Mucosa of descending colon (tissue), 3 donors: ENCODE data around the gene ACSL4. TPM values are rescaled to one million over a fixed set of nuclear protein-coding genes. Genes with fewer than 3 reads are reported as not detected.
"Not testable (repeated sequence)": the region's sequence is repeated elsewhere in the genome, so short reads cannot be mapped to it uniquely, and the experiment has no call there.

Experiments used
- ATAC-seq: fragments of 200-7000 bp; cut with Tn5 transposase; one replicate; pipeline ENCODE4 v1.9.1; 2020; ENCODE audit warnings: mild to moderate bottlenecking, moderate library complexity
- DNase-seq, 3 donors: peaks; one replicate each; pipeline ENCODE4 v3.0.0-alpha.2; 2020
- H3K36me3 ChIP-seq: fragments of 200-600 bp; one replicate; pipeline ENCODE4 v1.8.0; 2021; ENCODE audit warnings: low read depth, mild to moderate bottlenecking
- H3K4me1 ChIP-seq: fragments of 200-600 bp; one replicate; pipeline ENCODE4 v1.8.0; 2021; ENCODE audit warnings: low read depth, mild to moderate bottlenecking
- H3K4me3 ChIP-seq: fragments of 200-600 bp; one replicate; pipeline ENCODE4 v1.8.0; 2021; ENCODE audit warnings: mild to moderate bottlenecking
- H3K9me3 ChIP-seq: fragments of 200-600 bp; one replicate; pipeline ENCODE4 v1.8.0; 2021; ENCODE audit warnings: mild to moderate bottlenecking
- CTCF ChIP-seq: fragments of 200-600 bp; IDR thresholded peaks from one replicate; pipeline ENCODE4 v1.8.0; 2022; ENCODE audit warnings: antibody characterized with exemption, mild to moderate bottlenecking
- intact Hi-C, 2 donors: fragments of 100-400 bp; cut with DNase I in 1 of 2; cut with micrococcal nuclease in 1 of 2; formaldehyde crosslinking; loops; one replicate each; pipeline versions ENCODE4 v1.11.0 to v1.11.1; 2022; cut with DNase I, micrococcal nuclease
- total RNA-seq, 3 donors: library from RNA; stranded (reverse); fragmentation: NEBNext Ultra II Directional in 2 of 3; extraction: Animal tissue kit (Norgen Biotek cat#: 25700) in 2 of 3; gene quantifications; one replicate each; pipeline versions ENCODE4 v1.2.1 to v1.2.4, GENCODE V29; 2021 to 2023
- donor health status: DM: no; HTN: no; CAD: no; lungs with moderate emphysema.
- donor health status: DM: no; HTN: no; CAD: no.
- donor health status: DM: no; HTN: yes; CAD: no.

ACSL4 gene
- total RNA-seq, 3 donors from 2014 or later, result 9.8 to 28.2 (median 18.4) TPM

DNA sequence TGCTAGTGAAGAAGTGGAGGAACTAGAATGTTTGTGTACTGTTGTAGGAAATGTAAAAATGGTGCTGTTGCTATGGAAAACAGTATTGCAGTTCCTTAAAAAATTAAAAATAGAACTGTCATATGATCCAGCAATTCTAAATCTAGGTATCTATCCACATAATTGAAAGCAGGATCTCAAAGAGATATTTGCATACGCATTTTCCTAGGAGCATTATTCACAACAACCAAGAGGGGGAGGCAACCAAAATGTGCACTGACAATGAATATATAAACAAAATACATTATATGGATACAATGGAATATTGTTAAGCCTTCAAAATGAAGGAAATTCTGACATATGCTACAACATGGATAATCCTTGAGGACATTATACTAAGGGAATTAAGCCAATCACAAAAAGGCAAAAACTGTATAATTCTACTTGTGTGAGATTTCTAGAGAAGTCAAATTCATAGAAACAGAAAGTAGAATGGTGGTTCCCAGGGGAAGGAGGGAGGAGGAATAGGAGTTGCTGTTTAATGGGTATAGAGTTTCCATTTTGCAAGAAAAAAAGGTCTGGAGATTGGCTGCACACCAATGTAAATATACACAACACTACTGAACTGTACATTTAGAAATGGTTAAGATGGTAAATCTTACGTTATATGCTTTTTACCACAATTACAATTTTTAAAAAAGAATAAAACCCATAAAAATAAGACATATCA is 72.5 kb downstream of the ACSL4 start:
- DNase-seq, result no peak
- no peak for TF ChIP-seq CTCF
- H3K4me3 ChIP-seq, result no peak overlapping the region
- no peaks in the 10 kb centered on the region for H3K36me3 ChIP-seq
- no peaks in the 10 kb centered on the region for H3K9me3 ChIP-seq
- ATAC-seq, result no peak
- H3K4me1 ChIP-seq, result no peaks in the 10 kb centered on the region
- intact Hi-C loops, result no loop called here

GRCh38 chrX:109658391-109658790 is 74.7 kb downstream of the ACSL4 start:
- intact Hi-C loops, result no loop called here
- no peak for TF ChIP-seq CTCF
- H3K4me1 ChIP-seq, result no peaks in the 10 kb centered on the region
- DNase-seq, result no peak
- no peaks in the 10 kb centered on the region for H3K36me3 ChIP-seq
- H3K9me3 ChIP-seq, result no peaks in the 10 kb centered on the region
- ATAC-seq, result no peak
- H3K4me3 ChIP-seq, result no peak overlapping the region

GRCh38 chrX:109657364-109657763 is 75.7 kb downstream of the ACSL4 start:
- ATAC-seq, DNase-seq, H3K4me3 ChIP-seq, intact Hi-C loops, H3K36me3 ChIP-seq, H3K9me3 ChIP-seq, H3K4me1 ChIP-seq: not testable (repeated sequence)

DNA sequence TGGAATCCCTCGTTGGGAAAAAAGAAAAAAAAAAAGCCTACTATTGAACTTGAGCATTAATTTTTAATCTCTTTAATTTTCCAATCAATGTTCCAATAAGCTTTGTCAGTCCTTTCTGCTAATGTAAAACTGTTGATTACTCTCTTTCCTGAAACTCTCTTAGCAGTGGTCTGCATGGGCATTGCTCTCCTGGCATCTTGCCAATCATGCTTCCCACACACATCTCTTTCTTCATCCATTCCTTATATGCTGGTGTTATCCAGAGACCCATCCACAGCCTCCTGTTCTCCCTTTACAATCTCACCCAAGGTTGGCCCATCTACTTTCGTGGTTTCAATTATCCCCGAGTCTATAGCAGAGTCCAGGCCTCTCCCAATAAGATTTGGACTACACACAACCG is 76.3 kb downstream of the ACSL4 start:
- DNase-seq (no peak), ATAC-seq (no peak)
- no peaks in the 10 kb centered on the region for H3K4me1 ChIP-seq
- TF ChIP-seq CTCF, result no peak
- intact Hi-C loops, result no loop called here
- no peaks in the 10 kb centered on the region for H3K36me3 ChIP-seq
- no peak overlapping the region for H3K4me3 ChIP-seq
- no peaks in the 10 kb centered on the region for H3K9me3 ChIP-seq

GRCh38 chrX:109655502-109656201 is 77.4 kb downstream of the ACSL4 start:
- TF ChIP-seq CTCF, result no peak

DNA sequence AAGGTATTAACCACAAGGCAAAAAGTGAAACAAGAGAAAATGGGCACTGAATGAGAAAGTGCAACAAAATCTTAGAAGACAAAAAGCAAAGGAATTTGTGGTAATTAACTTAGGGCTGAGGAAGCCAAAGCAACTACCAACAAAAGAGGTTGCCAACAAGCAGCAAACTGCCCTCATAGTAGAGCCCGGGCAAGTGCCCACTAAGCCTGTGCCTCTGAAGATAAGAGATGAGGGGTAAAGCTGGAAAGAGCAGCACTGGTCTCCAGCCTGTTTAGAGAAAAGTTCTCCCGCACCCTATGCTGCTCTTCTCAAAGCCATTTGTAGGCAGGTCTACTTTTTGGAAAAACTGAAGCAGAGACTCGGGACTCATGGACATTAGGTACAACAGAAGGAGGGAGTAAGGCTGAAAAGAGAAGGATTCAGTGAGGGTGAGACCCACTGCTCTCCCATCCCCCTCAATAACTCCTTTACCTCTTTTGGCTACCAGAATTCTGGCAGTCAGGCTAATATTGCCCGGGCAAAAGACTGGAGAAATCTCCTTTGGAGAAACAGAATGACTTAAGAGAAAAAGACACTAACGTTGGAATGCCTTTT is 78.4 kb downstream of the ACSL4 start:
- intact Hi-C loops, result no loop called here
- DNase-seq (no peak), ATAC-seq (no peak)
- TF ChIP-seq CTCF, result no peak
- H3K4me1 ChIP-seq, result no peaks in the 10 kb centered on the region
- no peaks in the 10 kb centered on the region for H3K9me3 ChIP-seq
- H3K4me3 ChIP-seq, result no peak overlapping the region
- H3K36me3 ChIP-seq, result no peaks in the 10 kb centered on the region

More at GRCh38 chrX:109655502-109656201, 77.4 kb downstream of the ACSL4 start:
- no peak for DNase-seq
- Histone ChIP-seq H3K4me1 (no peaks in the 10 kb centered on the region), H3K36me3 (no peaks in the 10 kb centered on the region), H3K4me3 (no peak overlapping the region), H3K9me3 (no peaks in the 10 kb centered on the region)
- intact Hi-C loops, result no loop called here
- ATAC-seq, result no peak

GRCh38 chrX:109644671-109645070 is 88.4 kb downstream of the ACSL4 start:
- H3K9me3 ChIP-seq, intact Hi-C loops, H3K4me3 ChIP-seq, H3K36me3 ChIP-seq, DNase-seq, H3K4me1 ChIP-seq, ATAC-seq: not testable (repeated sequence)
